NAMALWA (cell line): ENCODE data around the gene APOB.

Experiments used
- DNase-seq: peaks from one replicate; pipeline ENCODE4 v3.0.0-alpha.2; 2015; ENCODE audit warnings: low spot score

APOB gene

GRCh38 chr2:21019000-21019677 lies 24.7 kb downstream of the APOB start:
- DNase-seq: no peak

GRCh38 chr2:21018290-21018689 lies 25.6 kb downstream of the APOB start:
- DNase-seq: no peak

- no peak for DNase-seq
Observed at GRCh38 chr2:21017748-21018276, 26.1 kb downstream of the APOB start.

GRCh38 chr2:21015281-21015645 lies 28.6 kb downstream of the APOB start:
- DNase-seq: no peak

GRCh38 chr2:21014364-21015280 lies 29.3 kb downstream of the APOB start:
- DNase-seq: no peak

GRCh38 chr2:21013043-21013816 lies 30.6 kb downstream of the APOB start:
- no peak for DNase-seq

GRCh38 chr2:21012557-21012937 lies 31.3 kb downstream of the APOB start:
- DNase-seq: no peak

GRCh38 chr2:21011876-21012556 lies 31.9 kb downstream of the APOB start:
- DNase-seq: no peak

- DNase-seq: no peak
Observed at GRCh38 chr2:21011453-21011852, 32.4 kb downstream of the APOB start.

GRCh38 chr2:21010813-21011439 lies 32.9 kb downstream of the APOB start:
- no peak for DNase-seq

GRCh38 chr2:21009662-21010225 lies 34.1 kb downstream of the APOB start:
- DNase-seq: no peak

- DNase-seq: no peak
Observed at GRCh38 chr2:21008790-21009661, 34.8 kb downstream of the APOB start.

- no peak for DNase-seq
Observed at GRCh38 chr2:21008014-21008789, 35.7 kb downstream of the APOB start.

- DNase-seq: no peak
Observed at GRCh38 chr2:21007129-21008013, 36.5 kb downstream of the APOB start.

- DNase-seq: no peak
Observed at GRCh38 chr2:21006423-21007128, 37.3 kb downstream of the APOB start.

- no peak for DNase-seq
Observed at GRCh38 chr2:21005700-21006422, 38.0 kb downstream of the APOB start.
